Keratinocyte (primary cell): ENCODE results near the gene SIVA1.

Experiments
- CTCF ChIP-seq, 3 experiments: IDR thresholded peaks in 1 of 3; conservative IDR thresholded peaks in 1 of 3; optimal IDR thresholded peaks in 1 of 3; 2 replicates in 2 of 3; 3 replicates in 1 of 3; pipeline versions ENCODE3 to v1.5.1; 2011; ENCODE audit warnings: low read length in 3 of 3, mild to moderate bottlenecking in 3 of 3, moderate library complexity in 2 of 3, control low read depth in 1 of 3, inconsistent platforms in 1 of 3; ENCODE audit not compliant: insufficient read depth in 2 of 3; ENCODE audit errors: extremely low read depth in 1 of 3
- EZH2 ChIP-seq: IDR thresholded peaks from one replicate; pipeline ENCODE4 v1.6.1; 2012; ENCODE audit warnings: inconsistent platforms, mild to moderate bottlenecking, low read length, moderate library complexity

- TF ChIP-seq CTCF (optimal IDR thresholded peaks at IDR 0.05 in 1 of 3, IDR thresholded peaks at IDR 0.05 in 1 of 3, conservative IDR thresholded peaks at IDR 0.05 in 1 of 3; ENCODE audit: extremely low read depth in 1 of 3, insufficient read depth in 2 of 3, low read length in 3 of 3) (no peak), EZH2 (no peak)
Observed at GRCh38 chr14:104791425-104791824, 38.5 kb downstream of the SIVA1 start.
